C4-2B (cell line): ENCODE results near the gene NISCH.

Experiments
- CTCF ChIP-seq: fragments of 450-650 bp; conservative IDR thresholded peaks from 2 replicates; pipeline ENCODE4 v1.5.1; 2017; ENCODE audit warnings: mild to moderate bottlenecking
- ZFX ChIP-seq: fragments of 450-650 bp; IDR thresholded peaks from 2 replicates; pipeline ENCODE4 v1.6.1; 2017

GRCh38 chr3:52477796-52478095, 22.3 kb downstream of the NISCH start:
- TF ChIP-seq CTCF (no peak), ZFX (no peak)
